HL-60 (cell line): Measurements from ENCODE around the gene KLF16.
A peak's percentile ranks its signal among the peaks of the same experiment; 100 is the strongest.

ENCODE experiments used
- CTCF ChIP-seq: IDR thresholded peaks from one replicate; pipeline ENCODE4 v1.5.1; 2011; ENCODE audit warnings: low read length, control low read depth, inconsistent platforms; ENCODE audit not compliant: insufficient read depth
- GABPA ChIP-seq: IDR thresholded peaks from 2 replicates; pipeline ENCODE4 v1.6.1; 2012; ENCODE audit warnings: low read depth
- REST ChIP-seq: IDR thresholded peaks from 2 replicates; pipeline ENCODE4 v1.6.1; 2012; ENCODE audit warnings: low read depth; ENCODE audit not compliant: insufficient replicate concordance

GRCh38 chr19:1855040-1855827, 8.1 kb downstream of the KLF16 start:
- no peak for TF ChIP-seq CTCF
- TF ChIP-seq GABPA: no peak
- peak; percentile 5 for TF ChIP-seq REST
